Tibial nerve (tissue), 4 donors: ENCODE measurements around the gene SLC7A5.

Experiments
- EP300 ChIP-seq, 2 donors: sonication (generic); formaldehyde crosslinking; IDR thresholded peaks; one replicate each; pipeline ENCODE4 v1.6.1; 2017; ENCODE audit warnings: antibody characterized with exemption in 2 of 2, mild to moderate bottlenecking in 1 of 2
- POLR2A ChIP-seq, 2 donors: fragments of 450-650 bp; IDR thresholded peaks; one replicate each; pipeline ENCODE4 v1.6.1; 2017; ENCODE audit warnings: antibody characterized with exemption in 2 of 2, mild to moderate bottlenecking in 2 of 2, moderate library complexity in 2 of 2
- TF ChIP-seq, protein P1 (sequence below), 5 experiments: fragments of 200-600 bp in 3 of 5; fragments of 450-650 bp in 2 of 5; sonication (generic) in 3 of 5; IDR thresholded peaks; one replicate each; pipeline ENCODE4 v1.5.1; 2016 to 2019; ENCODE audit warnings: antibody characterized with exemption in 5 of 5, mild to moderate bottlenecking in 3 of 5, moderate library complexity in 2 of 5

DNA sequence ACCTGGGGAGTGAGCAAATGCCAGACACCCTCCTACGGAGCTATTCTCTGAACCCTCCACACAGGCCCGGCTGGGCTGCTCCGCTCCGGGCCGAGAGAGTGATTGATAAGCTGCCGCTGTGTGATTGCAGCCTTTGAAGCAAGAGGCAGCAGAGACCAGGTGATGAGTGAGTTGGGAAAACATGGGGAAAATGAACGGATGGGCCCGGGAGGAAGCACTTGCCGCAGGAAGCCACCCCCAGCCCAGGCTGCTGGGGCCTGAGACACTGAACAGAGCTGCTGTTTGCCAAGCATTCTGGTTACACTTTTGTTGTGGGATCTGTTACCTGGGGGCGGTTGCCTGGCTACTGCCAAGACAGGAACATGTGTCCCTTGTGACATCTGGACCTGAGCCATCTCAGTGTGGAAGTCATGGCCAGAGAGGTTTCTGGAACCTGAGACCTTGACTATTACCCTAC lies 57.1 kb downstream of the SLC7A5 start:
- TF ChIP-seq, protein P1, sequence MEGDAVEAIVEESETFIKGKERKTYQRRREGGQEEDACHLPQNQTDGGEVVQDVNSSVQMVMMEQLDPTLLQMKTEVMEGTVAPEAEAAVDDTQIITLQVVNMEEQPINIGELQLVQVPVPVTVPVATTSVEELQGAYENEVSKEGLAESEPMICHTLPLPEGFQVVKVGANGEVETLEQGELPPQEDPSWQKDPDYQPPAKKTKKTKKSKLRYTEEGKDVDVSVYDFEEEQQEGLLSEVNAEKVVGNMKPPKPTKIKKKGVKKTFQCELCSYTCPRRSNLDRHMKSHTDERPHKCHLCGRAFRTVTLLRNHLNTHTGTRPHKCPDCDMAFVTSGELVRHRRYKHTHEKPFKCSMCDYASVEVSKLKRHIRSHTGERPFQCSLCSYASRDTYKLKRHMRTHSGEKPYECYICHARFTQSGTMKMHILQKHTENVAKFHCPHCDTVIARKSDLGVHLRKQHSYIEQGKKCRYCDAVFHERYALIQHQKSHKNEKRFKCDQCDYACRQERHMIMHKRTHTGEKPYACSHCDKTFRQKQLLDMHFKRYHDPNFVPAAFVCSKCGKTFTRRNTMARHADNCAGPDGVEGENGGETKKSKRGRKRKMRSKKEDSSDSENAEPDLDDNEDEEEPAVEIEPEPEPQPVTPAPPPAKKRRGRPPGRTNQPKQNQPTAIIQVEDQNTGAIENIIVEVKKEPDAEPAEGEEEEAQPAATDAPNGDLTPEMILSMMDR (IDR thresholded peaks at IDR 0.05), result no peak
- TF ChIP-seq EP300 (IDR thresholded peaks at IDR 0.05) (no peak), POLR2A (IDR thresholded peaks at IDR 0.05) (no peak)
